Measurements from ENCODE around the gene RASD2.

The RASD2 gene

GRCh38 chr22:35547987-35548721 lies 7.5 kb downstream of the RASD2 start:
- TF ChIP-seq, protein P1, sequence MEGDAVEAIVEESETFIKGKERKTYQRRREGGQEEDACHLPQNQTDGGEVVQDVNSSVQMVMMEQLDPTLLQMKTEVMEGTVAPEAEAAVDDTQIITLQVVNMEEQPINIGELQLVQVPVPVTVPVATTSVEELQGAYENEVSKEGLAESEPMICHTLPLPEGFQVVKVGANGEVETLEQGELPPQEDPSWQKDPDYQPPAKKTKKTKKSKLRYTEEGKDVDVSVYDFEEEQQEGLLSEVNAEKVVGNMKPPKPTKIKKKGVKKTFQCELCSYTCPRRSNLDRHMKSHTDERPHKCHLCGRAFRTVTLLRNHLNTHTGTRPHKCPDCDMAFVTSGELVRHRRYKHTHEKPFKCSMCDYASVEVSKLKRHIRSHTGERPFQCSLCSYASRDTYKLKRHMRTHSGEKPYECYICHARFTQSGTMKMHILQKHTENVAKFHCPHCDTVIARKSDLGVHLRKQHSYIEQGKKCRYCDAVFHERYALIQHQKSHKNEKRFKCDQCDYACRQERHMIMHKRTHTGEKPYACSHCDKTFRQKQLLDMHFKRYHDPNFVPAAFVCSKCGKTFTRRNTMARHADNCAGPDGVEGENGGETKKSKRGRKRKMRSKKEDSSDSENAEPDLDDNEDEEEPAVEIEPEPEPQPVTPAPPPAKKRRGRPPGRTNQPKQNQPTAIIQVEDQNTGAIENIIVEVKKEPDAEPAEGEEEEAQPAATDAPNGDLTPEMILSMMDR (IDR thresholded peaks at IDR 0.05; ENCODE audit: insufficient read depth, missing control alignments), result no peak
- DNase-seq (ENCODE audit: insufficient read length, low spot score), result no peak
- FAIRE-seq, result no peak

DNA sequence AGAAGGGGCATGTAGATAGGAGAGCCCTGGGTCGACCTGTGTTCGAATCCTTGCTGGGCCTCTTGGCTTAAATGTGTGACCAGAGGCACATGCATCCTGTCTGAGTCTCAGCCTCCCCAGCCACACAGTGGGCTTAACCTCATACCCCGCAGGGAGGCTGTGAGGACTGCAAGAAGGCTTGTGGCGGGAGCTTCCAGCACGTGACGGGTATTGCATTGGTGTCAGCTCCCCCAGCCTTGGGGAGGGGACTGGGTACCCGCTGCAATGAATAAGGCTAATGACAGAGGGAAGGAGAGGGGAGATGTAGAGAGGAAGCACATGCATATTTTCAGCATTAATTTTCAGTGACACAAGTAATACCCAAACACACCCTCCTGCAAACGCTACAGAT lies 8.1 kb downstream of the RASD2 start:
- TF ChIP-seq, protein P1 (IDR thresholded peaks at IDR 0.05; ENCODE audit: insufficient read depth, missing control alignments), result no peak
- FAIRE-seq, result no peak
- no peak for DNase-seq (ENCODE audit: insufficient read length, low spot score)

- DNase-seq (ENCODE audit: insufficient read length, low spot score) (no peak), FAIRE-seq (no peak)
- TF ChIP-seq, protein P1 (IDR thresholded peaks at IDR 0.05; ENCODE audit: insufficient read depth, missing control alignments), result no peak
Measured at GRCh38 chr22:35549328-35549727, 8.7 kb downstream of the RASD2 start.

DNA sequence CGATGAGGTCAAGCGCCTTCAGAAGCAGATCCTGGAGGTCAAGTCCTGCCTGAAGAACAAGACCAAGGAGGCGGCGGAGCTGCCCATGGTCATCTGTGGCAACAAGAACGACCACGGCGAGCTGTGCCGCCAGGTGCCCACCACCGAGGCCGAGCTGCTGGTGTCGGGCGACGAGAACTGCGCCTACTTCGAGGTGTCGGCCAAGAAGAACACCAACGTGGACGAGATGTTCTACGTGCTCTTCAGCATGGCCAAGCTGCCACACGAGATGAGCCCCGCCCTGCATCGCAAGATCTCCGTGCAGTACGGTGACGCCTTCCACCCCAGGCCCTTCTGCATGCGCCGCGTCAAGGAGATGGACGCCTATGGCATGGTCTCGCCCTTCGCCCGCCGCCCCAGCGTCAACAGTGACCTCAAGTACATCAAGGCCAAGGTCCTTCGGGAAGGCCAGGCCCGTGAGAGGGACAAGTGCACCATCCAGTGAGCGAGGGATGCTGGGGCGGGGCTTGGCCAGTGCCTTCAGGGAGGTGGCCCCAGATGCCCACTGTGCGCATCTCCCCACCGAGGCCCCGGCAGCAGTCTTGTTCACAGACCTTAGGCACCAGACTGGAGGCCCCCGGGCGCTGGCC lies 11.0 kb downstream of the RASD2 start:
- no peak for FAIRE-seq
- TF ChIP-seq, protein P1 (IDR thresholded peaks at IDR 0.05; ENCODE audit: insufficient read depth, missing control alignments), result no peak
- DNase-seq (ENCODE audit: insufficient read length, low spot score), result no peak

- FAIRE-seq (no peak), DNase-seq (ENCODE audit: insufficient read length, low spot score) (no peak)
- TF ChIP-seq, protein P1 (IDR thresholded peaks at IDR 0.05; ENCODE audit: insufficient read depth, missing control alignments), result no peak
Measured at GRCh38 chr22:35552196-35552842, 11.7 kb downstream of the RASD2 start.

DNA sequence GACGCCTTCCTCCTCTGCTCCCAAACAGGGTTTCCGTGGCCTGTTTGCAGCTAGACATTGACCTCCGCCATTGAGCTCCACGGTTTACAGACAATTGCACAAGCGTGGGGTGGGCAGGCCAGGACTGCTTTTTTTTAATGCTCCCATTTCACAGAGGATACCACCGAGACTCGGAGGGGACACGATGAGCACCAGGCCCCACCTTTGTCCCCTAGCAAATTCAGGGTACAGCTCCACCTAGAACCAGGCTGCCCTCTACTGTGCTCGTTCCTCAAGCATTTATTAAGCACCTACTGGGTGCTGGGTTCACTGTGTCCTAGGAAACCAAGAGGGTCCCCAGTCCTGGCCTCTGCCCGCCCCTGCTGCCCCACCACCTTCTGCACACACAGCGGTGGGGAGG lies 12.2 kb downstream of the RASD2 start:
- TF ChIP-seq, protein P1 (IDR thresholded peaks at IDR 0.05; ENCODE audit: insufficient read depth, missing control alignments), result no peak
- FAIRE-seq (no peak), DNase-seq (ENCODE audit: insufficient read length, low spot score) (no peak)

DNA sequence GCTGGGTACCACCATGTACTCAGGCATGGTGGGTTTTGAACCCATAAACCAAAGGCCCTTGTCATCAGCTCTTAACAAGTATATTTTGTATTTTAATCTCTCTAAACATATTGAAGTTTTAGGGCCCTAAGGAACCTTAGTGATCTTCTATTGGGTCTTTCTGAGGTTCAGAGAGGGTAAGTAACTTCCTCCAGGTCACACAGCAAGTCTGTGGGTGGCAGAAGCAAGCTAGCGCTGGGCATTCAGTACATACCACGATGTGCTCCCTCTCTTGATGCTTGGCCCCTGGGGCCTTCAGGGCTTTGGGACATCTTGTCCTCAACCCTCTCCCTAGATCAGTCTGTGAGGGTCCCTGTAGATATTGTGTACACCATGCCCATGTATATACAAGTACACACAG lies 12.7 kb downstream of the RASD2 start:
- TF ChIP-seq, protein P1 (IDR thresholded peaks at IDR 0.05; ENCODE audit: insufficient read depth, missing control alignments), result no peak
- FAIRE-seq (no peak), DNase-seq (ENCODE audit: insufficient read length, low spot score) (no peak)
